OCI-LY1 (cell line): Measurements from ENCODE around the gene GVQW3.

Experiments
- H2AFZ ChIP-seq: fragments of 200-600 bp; sonication (generic), shearing (Covaris generic); 2 replicates; pipeline ENCODE4 v1.6.0; 2014; ENCODE audit warnings: antibody characterized with exemption, mild to moderate bottlenecking, low read length
- H3F3A ChIP-seq: fragments of 200-600 bp; sonication (generic), shearing (Covaris generic); 2 replicates; pipeline ENCODE4 v1.6.0; 2014; ENCODE audit warnings: mild to moderate bottlenecking, antibody characterized with exemption, low read length, moderate library complexity; ENCODE audit not compliant: insufficient read depth
- H3K27ac ChIP-seq: fragments of 200-600 bp; sonication (generic); 2 replicates; pipeline ENCODE4 v1.5.1; 2014; ENCODE audit warnings: low read length, mixed run types, mild to moderate bottlenecking, low read depth; ENCODE audit not compliant: poor library complexity, severe bottlenecking
- H3K27me3 ChIP-seq: fragments of 200-600 bp; sonication (generic); 2 replicates; pipeline ENCODE4 v1.6.0; 2014; ENCODE audit warnings: antibody characterized with exemption, mild to moderate bottlenecking, low read length, moderate library complexity; ENCODE audit not compliant: insufficient read depth
- H3K36me3 ChIP-seq: fragments of 200-600 bp; sonication (generic); 2 replicates; pipeline ENCODE4 v1.6.1; 2014; ENCODE audit warnings: mild to moderate bottlenecking, antibody characterized with exemption, low read length, moderate library complexity, mixed read lengths; ENCODE audit not compliant: insufficient read depth
- H3K4me1 ChIP-seq: fragments of 200-600 bp; sonication (generic); 2 replicates; pipeline ENCODE4 v1.5.1; 2014; ENCODE audit warnings: mild to moderate bottlenecking, low read length, moderate library complexity; ENCODE audit not compliant: insufficient read depth, severe bottlenecking
- H3K4me2 ChIP-seq: fragments of 200-600 bp; sonication (generic), shearing (Covaris generic); 2 replicates; pipeline ENCODE4 v1.6.1; 2014; ENCODE audit warnings: low read length
- H3K4me3 ChIP-seq: fragments of 200-600 bp; sonication (generic); 2 replicates; pipeline ENCODE4 v1.5.1; 2014; ENCODE audit warnings: low read length, low read depth, mild to moderate bottlenecking, mixed read lengths; ENCODE audit not compliant: poor library complexity, severe bottlenecking
- H3K79me2 ChIP-seq: fragments of 200-600 bp; shearing (Covaris generic); 2 replicates; pipeline ENCODE4 v1.6.1; 2016; ENCODE audit warnings: mixed run types, low read length, mixed read lengths; ENCODE audit not compliant: insufficient read depth
- H3K9ac ChIP-seq: fragments of 200-600 bp; sonication (generic), shearing (Covaris generic); 2 replicates; pipeline ENCODE4 v1.6.1; 2014; ENCODE audit warnings: mild to moderate bottlenecking, low read length, mixed read lengths
- H3K9me2 ChIP-seq: fragments of 200-600 bp; sonication (generic), shearing (Covaris generic); 2 replicates; pipeline ENCODE4 v1.6.1; 2014; ENCODE audit warnings: low read depth, mild to moderate bottlenecking, low read length, mixed read lengths
- H3K9me3 ChIP-seq: fragments of 200-600 bp; shearing (Covaris generic); 2 replicates; pipeline ENCODE4 v1.6.1; 2014; ENCODE audit warnings: low read length, mixed read lengths
- H4K20me1 ChIP-seq: fragments of 200-600 bp; sonication (generic), shearing (Covaris generic); 2 replicates; pipeline ENCODE4 v1.6.0; 2016; ENCODE audit warnings: mild to moderate bottlenecking, low read length; ENCODE audit not compliant: insufficient read depth
- CTCF ChIP-seq: fragments of 200-600 bp; sonication (generic), shearing (Covaris generic); IDR thresholded peaks from 2 replicates; pipeline ENCODE4 v1.5.1; 2017; ENCODE audit warnings: mild to moderate bottlenecking, antibody characterized with exemption, low read length, moderate library complexity, mixed read lengths
- EZH2 ChIP-seq: fragments of 200-600 bp; sonication (generic), shearing (Covaris generic); IDR thresholded peaks from 2 replicates; pipeline ENCODE4 v1.8.0; 2017; ENCODE audit warnings: borderline replicate concordance, mixed run types, mild to moderate bottlenecking, antibody characterized with exemption, low read length, moderate library complexity, mixed read lengths

GVQW3 gene

GRCh38 chr11:76380977-76381719 is at the start of gene GVQW3, which contains the start of gene THAP12:
Gene GVQW3 (plus strand): TSS chr11:76381323. CDS start chr11:76381829, 506 bp downstream.
Gene THAP12 (minus strand): TSS chr11:76381132. CDS start chr11:76380836, 296 bp downstream.
- Histone ChIP-seq H3K9me2 (no peaks in the 10 kb centered on the region), H4K20me1 (no peaks in the 10 kb centered on the region), H3K4me1 (peaks cover 51% of the 10 kb centered on the region)

GRCh38 chr11:76334826-76335389 is 46.2 kb upstream of the GVQW3 start:
- Histone ChIP-seq H3K79me2 (no peaks in the 10 kb centered on the region), H3K4me2 (no peak overlapping the region), H3F3A (no peaks in the 10 kb centered on the region), H3K9me2 (no peaks in the 10 kb centered on the region), H2AFZ (no peak overlapping the region), H3K9me3 (peaks cover 12% of the 10 kb centered on the region), H3K27me3 (no peaks in the 10 kb centered on the region), H3K4me3 (no peak overlapping the region), H3K9ac (no peak overlapping the region), H3K27ac (no peak overlapping the region), H4K20me1 (no peaks in the 10 kb centered on the region), H3K36me3 (no peaks in the 10 kb centered on the region), H3K4me1 (no peaks in the 10 kb centered on the region)
- no peak for TF ChIP-seq CTCF
- TF ChIP-seq EZH2, result no peak

More at GRCh38 chr11:76380977-76381719, at the start of gene GVQW3, which contains the start of gene THAP12:
- H3K27me3 ChIP-seq, result no peaks in the 10 kb centered on the region
- H3F3A ChIP-seq, result no peaks in the 10 kb centered on the region
- TF ChIP-seq CTCF, result 0 out of 2 replicates have a peak, but pooled peaks have one; percentile 5
- no peak for TF ChIP-seq EZH2
- H3K36me3 ChIP-seq, result no peaks in the 10 kb centered on the region; the same call in 1 of the 2 replicates
- H3K9me3 ChIP-seq, result no peaks in the 10 kb centered on the region
- H3K27ac ChIP-seq, result peak within 1 kb of the TSS; percentile 33
- H2AFZ ChIP-seq, result peak within 1 kb of the TSS; percentile 65; the same call in 1 of the 2 replicates
- H3K79me2 ChIP-seq, result peaks cover 43% of the 10 kb centered on the region
- peak within 1 kb of the TSS; percentile 100 for H3K4me2 ChIP-seq
- H3K9ac ChIP-seq, result peak within 1 kb of the TSS; percentile 95
- peak within 1 kb of the TSS; percentile 98 for H3K4me3 ChIP-seq

DNA sequence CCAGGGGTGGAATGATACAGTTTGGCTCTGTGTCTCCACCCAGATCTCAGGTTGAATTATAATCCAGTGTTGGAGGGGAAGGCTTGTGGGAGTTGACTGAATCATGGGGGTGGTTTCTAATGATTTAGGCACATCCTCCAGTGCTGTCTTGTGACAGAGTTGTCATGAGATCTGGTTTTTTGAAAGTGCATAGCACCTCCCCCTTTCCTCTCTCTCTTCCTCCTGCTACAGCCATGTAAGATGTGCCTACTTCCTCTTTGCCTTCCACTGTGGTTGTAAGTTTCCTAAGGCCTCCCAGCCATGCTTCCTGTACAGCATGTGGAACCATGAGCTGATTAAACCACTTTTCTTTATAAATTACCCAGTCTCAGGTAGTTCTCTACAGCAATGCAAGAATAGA is 45.3 kb upstream of the GVQW3 start:
- H3K79me2 ChIP-seq, result no peaks in the 10 kb centered on the region
- H3K4me2 ChIP-seq, result no peak overlapping the region
- H3K27me3 ChIP-seq, result no peaks in the 10 kb centered on the region
- no peak overlapping the region for H3K4me3 ChIP-seq
- H3F3A ChIP-seq, result no peaks in the 10 kb centered on the region
- H3K9ac ChIP-seq, result no peak overlapping the region
- no peak overlapping the region for H2AFZ ChIP-seq
- no peaks in the 10 kb centered on the region for H4K20me1 ChIP-seq
- H3K4me1 ChIP-seq, result no peaks in the 10 kb centered on the region
- H3K9me2 ChIP-seq, result no peaks in the 10 kb centered on the region
- H3K27ac ChIP-seq, result no peak overlapping the region
- no peak for TF ChIP-seq EZH2
- TF ChIP-seq CTCF, result no peak
- H3K36me3 ChIP-seq, result no peaks in the 10 kb centered on the region
- H3K9me3 ChIP-seq, result peaks cover 12% of the 10 kb centered on the region
